ENCODE measurements around the gene GMDS. TPM values are rescaled to one million over a fixed set of nuclear protein-coding genes. Genes with fewer than 3 reads are reported as not detected.

The GMDS gene
- total and polyA plus RNA-seq, 7 donors, result 2.8 to 6.6 (median 4.7) TPM

GRCh38 chr6:1708122-1708521 lies 537.3 kb downstream of the GMDS start:
- WGBS, 3 donors, result 83 to 85% (median 84%) methylated on average over 15 of the region's 15 CpGs
- no peak for DNase-seq
- Histone ChIP-seq H3K27me3 (ENCODE audit: insufficient read depth in 3 of 3, low read length in 2 of 3) (no peaks in the 10 kb centered on the region), H3K4me1 (no peaks in the 10 kb centered on the region), H3K27ac (no peak overlapping the region), H3K9me3 (no peaks in the 10 kb centered on the region), H3K36me3 (ENCODE audit: insufficient read depth in 1 of 2, low read depth in 1 of 2) (no peaks in the 10 kb centered on the region), H3K4me3 (no peak overlapping the region)
- TF ChIP-seq CTCF (IDR thresholded peaks at IDR 0.05), result no peak
- intact Hi-C loops (cut with DNase I), result no loop called here
- no peak for ATAC-seq

- 92 to 95% (median 95%) methylated on average over 8 of the region's 8 CpGs for WGBS, 3 donors
- Histone ChIP-seq H3K27me3 (ENCODE audit: insufficient read depth in 3 of 3, low read length in 2 of 3) (no peaks in the 10 kb centered on the region), H3K4me1 (peaks cover 5% of the 10 kb centered on the region), H3K4me3 (no peak overlapping the region), H3K9me3 (no peaks in the 10 kb centered on the region), H3K27ac (no peak overlapping the region), H3K36me3 (ENCODE audit: insufficient read depth in 1 of 2, low read depth in 1 of 2) (no peaks in the 10 kb centered on the region)
- no peak for DNase-seq
- TF ChIP-seq CTCF (IDR thresholded peaks at IDR 0.05), result no peak
- intact Hi-C loops (cut with DNase I), result no loop called here
- no peak for ATAC-seq
Observed at GRCh38 chr6:1705630-1706029, 539.8 kb downstream of the GMDS start.

GRCh38 chr6:1705183-1705582 lies 540.2 kb downstream of the GMDS start:
- no peak for TF ChIP-seq CTCF (IDR thresholded peaks at IDR 0.05)
- Histone ChIP-seq H3K4me1 (peaks cover 5% of the 10 kb centered on the region), H3K27me3 (ENCODE audit: insufficient read depth in 3 of 3, low read length in 2 of 3) (no peaks in the 10 kb centered on the region), H3K27ac (no peak overlapping the region), H3K9me3 (no peaks in the 10 kb centered on the region), H3K36me3 (ENCODE audit: insufficient read depth in 1 of 2, low read depth in 1 of 2) (no peaks in the 10 kb centered on the region), H3K4me3 (no peak overlapping the region)
- no peak for DNase-seq
- 80 to 85% (median 83%) methylated on average over 4 of the region's 4 CpGs for WGBS, 3 donors
- intact Hi-C loops (cut with DNase I), result no loop called here
- no peak for ATAC-seq

- H3K36me3 ChIP-seq (ENCODE audit: insufficient read depth in 1 of 2, low read depth in 1 of 2), result no peaks in the 10 kb centered on the region
- peaks cover 5% of the 10 kb centered on the region for H3K4me1 ChIP-seq
- intact Hi-C loops (cut with DNase I), result no loop called here
- no peak for TF ChIP-seq CTCF (IDR thresholded peaks at IDR 0.05)
- H3K27me3 ChIP-seq (ENCODE audit: insufficient read depth in 3 of 3, low read length in 2 of 3), result no peaks in the 10 kb centered on the region
- ATAC-seq, result no peak
- WGBS, 3 donors, result 76 to 80% (median 76%) methylated on average over 7 of the region's 7 CpGs
- no peaks in the 10 kb centered on the region for H3K9me3 ChIP-seq
- DNase-seq, result no peak
- H3K4me3 ChIP-seq, result no peak overlapping the region
- no peak overlapping the region for H3K27ac ChIP-seq
Observed at GRCh38 chr6:1704711-1705110, 540.7 kb downstream of the GMDS start.

- no peak overlapping the region for H3K27ac ChIP-seq
- 77 to 82% (median 79%) methylated on average over 6 of the region's 6 CpGs for WGBS, 3 donors
Observed at GRCh38 chr6:1703923-1704322, 541.5 kb downstream of the GMDS start.

More at GRCh38 chr6:1703923-1704322, 541.5 kb downstream of the GMDS start:
- intact Hi-C loops (cut with DNase I), result no loop called here
- DNase-seq (no peak), ATAC-seq (no peak)
- no peaks in the 10 kb centered on the region for H3K9me3 ChIP-seq
- no peak overlapping the region for H3K4me3 ChIP-seq
- peaks cover 5% of the 10 kb centered on the region for H3K4me1 ChIP-seq
- no peaks in the 10 kb centered on the region for H3K36me3 ChIP-seq (ENCODE audit: insufficient read depth in 1 of 2, low read depth in 1 of 2)
- TF ChIP-seq CTCF (IDR thresholded peaks at IDR 0.05), result no peak
- no peaks in the 10 kb centered on the region for H3K27me3 ChIP-seq (ENCODE audit: insufficient read depth in 3 of 3, low read length in 2 of 3)

Measured in psoas muscle (tissue), 8 donors.